Esophagus squamous epithelium (tissue), 5 donors: ENCODE results near the gene UAP1. TPM values are rescaled to one million over a fixed set of nuclear protein-coding genes. Genes with fewer than 3 reads are reported as not detected.

ENCODE experiments used
- DNase-seq: peaks from one replicate; lab custom pipeline; 2025; lab: John Stamatoyannopoulos, UW
- H3K27ac ChIP-seq, 4 donors: fragments of 200-600 bp; sonication (generic); one replicate each; pipeline ENCODE4 v1.5.1; 2016 to 2019; ENCODE audit warnings: mild to moderate bottlenecking in 1 of 4
- H3K27me3 ChIP-seq, 4 donors: fragments of 200-600 bp; sonication (generic); 1 replicate in 3 of 4; 2 replicates in 1 of 4; pipeline versions ENCODE4 v1.5.1 to v1.6.0; 2017 to 2021; ENCODE audit warnings: antibody characterized with exemption in 1 of 4
- H3K36me3 ChIP-seq, 3 donors: fragments of 200-600 bp; sonication (generic); one replicate each; pipeline ENCODE4 v1.5.1; 2016 to 2019
- H3K4me1 ChIP-seq, 3 donors: fragments of 200-600 bp; sonication (generic); one replicate each; pipeline ENCODE4 v1.5.1; 2017 to 2019
- H3K4me3 ChIP-seq, 4 donors: fragments of 200-600 bp; sonication (generic); 1 replicate in 3 of 4; 2 replicates in 1 of 4; pipeline ENCODE4 v1.5.1; 2016 to 2019; ENCODE audit warnings: mild to moderate bottlenecking in 2 of 4, moderate library complexity in 1 of 4
- H3K9me3 ChIP-seq, 3 donors: fragments of 200-600 bp; sonication (generic); one replicate each; pipeline ENCODE4 v1.5.1; 2016 to 2019
- POLR2A ChIP-seq, 4 donors: fragments of 450-650 bp; IDR thresholded peaks; one replicate each; pipeline ENCODE4 v1.6.1; 2017; ENCODE audit warnings: antibody characterized with exemption in 4 of 4, mild to moderate bottlenecking in 4 of 4, moderate library complexity in 3 of 4
- WGBS, 2 donors: methylation state at CpG; one replicate each; pipeline ENCODE4 v1.1.5; 2018; 5-methylcytosine and 5-hydroxymethylcytosine counted together
- intact Hi-C: fragments of 100-400 bp; cut with DNase I; formaldehyde crosslinking; loops from one replicate; pipeline ENCODE4 v1.15.0; 2022
- total RNA-seq, 4 donors: library from RNA; depleted of rRNA; stranded (reverse); fragments of >200 nt; gene quantifications; one replicate each; pipeline ENCODE4 v1.1.0, GENCODE V29; 2016
- TF ChIP-seq, protein P1 (sequence below), 6 experiments: fragments of 450-650 bp in 4 of 6; fragments of 200-600 bp in 2 of 6; sonication (generic) in 2 of 6; IDR thresholded peaks; one replicate each; pipeline ENCODE4 v1.5.1; 2016 to 2019; ENCODE audit warnings: antibody characterized with exemption in 6 of 6, mild to moderate bottlenecking in 4 of 6, moderate library complexity in 4 of 6
- donor health status: DM: yes; HTN: yes; CAD: no.

UAP1 gene
- total RNA-seq, 4 donors from 2014 or later, result 36.4 to 64.3 (median 49.3) TPM

- TF ChIP-seq, protein P1, sequence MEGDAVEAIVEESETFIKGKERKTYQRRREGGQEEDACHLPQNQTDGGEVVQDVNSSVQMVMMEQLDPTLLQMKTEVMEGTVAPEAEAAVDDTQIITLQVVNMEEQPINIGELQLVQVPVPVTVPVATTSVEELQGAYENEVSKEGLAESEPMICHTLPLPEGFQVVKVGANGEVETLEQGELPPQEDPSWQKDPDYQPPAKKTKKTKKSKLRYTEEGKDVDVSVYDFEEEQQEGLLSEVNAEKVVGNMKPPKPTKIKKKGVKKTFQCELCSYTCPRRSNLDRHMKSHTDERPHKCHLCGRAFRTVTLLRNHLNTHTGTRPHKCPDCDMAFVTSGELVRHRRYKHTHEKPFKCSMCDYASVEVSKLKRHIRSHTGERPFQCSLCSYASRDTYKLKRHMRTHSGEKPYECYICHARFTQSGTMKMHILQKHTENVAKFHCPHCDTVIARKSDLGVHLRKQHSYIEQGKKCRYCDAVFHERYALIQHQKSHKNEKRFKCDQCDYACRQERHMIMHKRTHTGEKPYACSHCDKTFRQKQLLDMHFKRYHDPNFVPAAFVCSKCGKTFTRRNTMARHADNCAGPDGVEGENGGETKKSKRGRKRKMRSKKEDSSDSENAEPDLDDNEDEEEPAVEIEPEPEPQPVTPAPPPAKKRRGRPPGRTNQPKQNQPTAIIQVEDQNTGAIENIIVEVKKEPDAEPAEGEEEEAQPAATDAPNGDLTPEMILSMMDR (IDR thresholded peaks at IDR 0.05), result no peak
- 74 to 93% methylated on average over 2 of the region's 2 CpGs for WGBS, 2 donors
- no peak for DNase-seq
- Histone ChIP-seq H3K36me3 (no peaks in the 10 kb centered on the region), H3K9me3 (no peaks in the 10 kb centered on the region), H3K4me3 (no peak overlapping the region), H3K4me1 (peaks cover 0 to 3% (median 2%) of the 10 kb centered on the region in 3 donors), H3K27ac (no peak overlapping the region), H3K27me3 (no peaks in the 10 kb centered on the region)
- intact Hi-C loops, result no loop called here
These were observed 25.0 kb upstream of the UAP1 start for GRCh38 chr1:162536511-162536910.

- 75 to 82% methylated on average over 2 of the region's 2 CpGs for WGBS, 2 donors
- H3K36me3 ChIP-seq, result no peaks in the 10 kb centered on the region
- peaks cover 0 to 10% (median 9%) of the 10 kb centered on the region in 3 donors for H3K4me1 ChIP-seq
- H3K27me3 ChIP-seq, result no peaks in the 10 kb centered on the region
- H3K9me3 ChIP-seq, result no peaks in the 10 kb centered on the region
- intact Hi-C loops, result no loop called here
- TF ChIP-seq, protein P1 (IDR thresholded peaks at IDR 0.05), result no peak
- no peak for TF ChIP-seq POLR2A (IDR thresholded peaks at IDR 0.05)
- no peak overlapping the region for H3K4me3 ChIP-seq
- H3K27ac ChIP-seq, result no peak overlapping the region
- no peak for DNase-seq
These were observed 24.3 kb upstream of the UAP1 start for GRCh38 chr1:162537216-162537615.

DNA sequence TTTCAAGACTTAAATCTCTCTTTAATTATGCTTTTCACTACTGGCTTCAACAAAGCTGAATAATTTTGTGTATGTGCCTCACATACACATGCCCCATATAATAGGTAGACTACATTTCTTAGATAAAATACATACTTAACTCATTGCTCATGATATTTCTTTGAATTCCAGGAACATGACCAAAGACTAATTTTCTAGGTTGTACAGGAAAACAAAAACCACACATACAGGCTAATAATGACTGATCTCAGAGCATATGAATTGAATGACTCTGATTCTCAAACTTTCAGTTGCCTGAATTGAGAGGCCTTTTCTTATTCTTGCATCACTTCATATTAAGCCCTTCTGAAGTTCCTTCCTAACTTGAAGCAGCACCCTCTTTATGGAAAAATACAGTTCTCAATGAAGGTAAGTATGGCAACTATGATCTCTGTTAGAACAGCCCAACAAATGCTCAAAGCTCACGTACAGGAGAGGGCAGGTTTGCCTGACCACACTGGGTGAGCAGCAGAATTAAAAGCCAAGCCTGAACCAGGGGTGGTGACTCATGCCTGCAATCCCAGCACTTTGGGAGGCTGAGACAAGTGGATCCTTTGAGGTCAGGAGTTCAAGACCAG lies 22.6 kb upstream of the UAP1 start:
- Histone ChIP-seq H3K36me3 (no peaks in the 10 kb centered on the region), H3K27ac (peak overlapping the region in 2 of 4 donors; percentile 5 to 31), H3K4me1 (peaks cover 0 to 12% (median 9%) of the 10 kb centered on the region in 3 donors), H3K9me3 (peaks cover 0 to 7% (median 4%) of the 10 kb centered on the region in 3 donors), H3K4me3 (no peak overlapping the region), H3K27me3 (no peaks in the 10 kb centered on the region)
- DNase-seq, result no peak
- intact Hi-C loops, result no loop called here
- TF ChIP-seq POLR2A (IDR thresholded peaks at IDR 0.05), result no peak
- TF ChIP-seq, protein P1 (IDR thresholded peaks at IDR 0.05), result no peak
- WGBS, 2 donors, result 29 to 100% methylated on average over 1 of the region's 1 CpG

DNA sequence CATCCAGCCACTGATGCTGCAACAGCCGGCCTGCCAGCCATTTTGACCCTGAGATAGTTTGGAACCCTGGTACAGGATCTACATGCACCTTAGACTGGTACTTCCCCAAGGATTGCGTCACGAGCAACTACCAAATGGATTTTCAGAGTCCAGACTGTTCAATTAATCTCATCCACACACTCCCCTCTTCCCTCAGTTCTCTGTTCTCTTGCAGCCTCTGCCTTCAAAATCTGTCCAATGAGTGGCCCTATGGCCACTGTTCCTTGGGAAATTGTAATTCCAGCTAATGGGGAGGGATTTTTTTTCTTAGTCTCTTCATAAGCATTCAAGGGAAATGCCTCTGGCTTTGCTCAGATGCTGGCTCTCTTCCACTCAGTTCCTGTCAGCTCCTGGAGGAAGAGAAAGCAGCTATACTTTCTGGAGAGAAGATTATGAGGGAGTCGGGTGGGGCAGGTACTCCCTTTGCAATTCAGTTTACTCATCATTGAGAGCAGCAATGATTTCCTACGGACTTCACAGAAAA lies 19.8 kb upstream of the UAP1 start:
- intact Hi-C loops, result no loop called here
- Histone ChIP-seq H3K36me3 (no peaks in the 10 kb centered on the region), H3K9me3 (peaks cover 0 to 7% (median 4%) of the 10 kb centered on the region in 3 donors), H3K4me3 (no peak overlapping the region), H3K27ac (peak overlapping the region in 3 of 4 donors; percentile 52 to 82 (median 53)), H3K27me3 (no peaks in the 10 kb centered on the region), H3K4me1 (peaks cover 0 to 18% (median 9%) of the 10 kb centered on the region in 3 donors)
- no peak for DNase-seq
- TF ChIP-seq, protein P1 (IDR thresholded peaks at IDR 0.05), result no peak
- TF ChIP-seq POLR2A (IDR thresholded peaks at IDR 0.05), result no peak
- WGBS, 2 donors, result 26 to 37% methylated on average over 5 of the region's 5 CpGs

DNA sequence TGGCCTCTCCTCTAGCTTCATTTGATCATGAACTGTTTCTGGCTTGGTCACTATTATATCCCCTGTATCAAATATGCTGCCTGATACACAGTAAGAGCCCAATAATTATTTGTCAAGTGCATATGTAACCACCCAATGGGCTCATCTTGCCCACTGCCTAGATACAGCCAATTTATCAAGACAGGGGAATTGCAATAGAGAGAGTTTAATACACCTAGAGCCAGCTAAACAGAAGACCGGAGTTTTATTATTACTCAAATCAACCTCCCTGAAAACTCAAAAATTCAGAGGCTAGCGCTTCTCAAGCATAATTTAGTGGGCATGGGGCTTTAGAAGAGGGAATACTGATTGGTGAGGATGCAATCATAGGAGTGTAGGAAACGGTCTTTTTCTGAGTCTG lies 18.3 kb upstream of the UAP1 start:
- Histone ChIP-seq H3K4me3 (no peak overlapping the region), H3K9me3 (peaks cover 0 to 7% (median 4%) of the 10 kb centered on the region in 3 donors), H3K4me1 (peaks cover 0 to 24% (median 9%) of the 10 kb centered on the region in 3 donors), H3K27me3 (no peaks in the 10 kb centered on the region), H3K36me3 (no peaks in the 10 kb centered on the region), H3K27ac (no peak overlapping the region)
- no peak for DNase-seq
- TF ChIP-seq POLR2A (IDR thresholded peaks at IDR 0.05), result no peak
- intact Hi-C loops, result no loop called here
- 98% methylated on average over 3 of the region's 3 CpGs for WGBS, 2 donors
